GM23338 (cell line): ENCODE measurements around the gene KIAA0232. TPM values are rescaled to one million over a fixed set of nuclear protein-coding genes. Genes with fewer than 3 reads are reported as not detected.
A peak's percentile ranks its signal among the peaks of the same experiment; 100 is the strongest.

Experiments
- ATAC-seq: fragments of 200-7000 bp; cut with Tn5 transposase; 3 replicates; pipeline ENCODE4 v1.9.1; 2020
- DNase-seq: peaks from one replicate; pipeline ENCODE4 v3.0.0-alpha.2; 2015; ENCODE audit warnings: low spot score
- H2AFZ ChIP-seq: fragments of 200-600 bp; sonication (generic); 2 replicates; pipeline ENCODE4 v1.8.0; 2016; ENCODE audit warnings: antibody characterized with exemption, mild to moderate bottlenecking, moderate library complexity
- H3F3A ChIP-seq: fragments of 200-600 bp; sonication (generic); replicated peaks from 2 replicates; pipeline ENCODE4 v1.8.0; 2017; ENCODE audit warnings: antibody characterized with exemption, mixed run types, low read depth
- H3K27ac ChIP-seq: fragments of 200-600 bp; sonication (generic); 2 replicates; pipeline ENCODE4 v1.6.1; 2016; ENCODE audit warnings: low read depth
- H3K27me3 ChIP-seq: fragments of 200-600 bp; sonication (generic); 2 replicates; pipeline ENCODE4 v1.8.0; 2016; ENCODE audit warnings: mild to moderate bottlenecking, mixed run types, moderate library complexity; ENCODE audit not compliant: insufficient read depth
- H3K36me3 ChIP-seq: fragments of 200-600 bp; sonication (generic); 2 replicates; pipeline ENCODE4 v1.8.0; 2016; ENCODE audit warnings: mild to moderate bottlenecking; ENCODE audit not compliant: insufficient read depth
- H3K4me1 ChIP-seq: fragments of 200-600 bp; sonication (generic); 2 replicates; pipeline ENCODE4 v1.8.0; 2016; ENCODE audit warnings: mild to moderate bottlenecking, moderate library complexity; ENCODE audit not compliant: insufficient read depth
- H3K4me2 ChIP-seq: fragments of 200-600 bp; sonication (generic); 2 replicates; pipeline ENCODE4 v1.7.1; 2017; ENCODE audit warnings: mixed run types
- H3K4me3 ChIP-seq: fragments of 200-600 bp; sonication (generic); 2 replicates; pipeline ENCODE4 v1.6.1; 2016; ENCODE audit warnings: mixed run types
- H3K79me2 ChIP-seq: fragments of 200-600 bp; sonication (generic); replicated peaks from 2 replicates; pipeline ENCODE4 v1.8.0; 2017; ENCODE audit warnings: mild to moderate bottlenecking; ENCODE audit not compliant: insufficient read depth
- H3K9me2 ChIP-seq: fragments of 200-600 bp; sonication (generic); 2 replicates; pipeline ENCODE4 v1.8.0; 2017; ENCODE audit not compliant: insufficient read depth
- H4K20me1 ChIP-seq: fragments of 200-600 bp; sonication (generic); replicated peaks from 2 replicates; pipeline ENCODE4 v1.8.0; 2017; ENCODE audit warnings: mild to moderate bottlenecking; ENCODE audit not compliant: insufficient read depth
- H3K27ac Mint-ChIP-seq: 2 replicates; pipeline ENCODE4 v1.8.0; 2020; ENCODE audit warnings: inconsistent platforms, mild to moderate bottlenecking, moderate library complexity, mixed read lengths
- H3K27me3 Mint-ChIP-seq: 3 replicates; pipeline ENCODE4 v1.8.0; 2022; ENCODE audit warnings: low read depth, mild to moderate bottlenecking, moderate library complexity, mixed read lengths, inconsistent platforms; ENCODE audit not compliant: insufficient read depth, poor library complexity
- H3K36me3 Mint-ChIP-seq: 3 replicates; pipeline ENCODE4 v1.8.0; 2021; ENCODE audit warnings: low read depth, mild to moderate bottlenecking, inconsistent platforms, moderate library complexity, mixed read lengths
- H3K4me1 Mint-ChIP-seq: 3 replicates; pipeline ENCODE4 v1.8.0; 2020; ENCODE audit warnings: mild to moderate bottlenecking, inconsistent platforms, mixed read lengths
- H3K4me3 Mint-ChIP-seq: 3 replicates; pipeline ENCODE4 v1.8.0; 2021; ENCODE audit warnings: moderate library complexity, mild to moderate bottlenecking, inconsistent platforms, mixed read lengths
- H3K9me3 Mint-ChIP-seq: 3 replicates; pipeline ENCODE4 v1.8.0; 2020; ENCODE audit warnings: moderate library complexity, mild to moderate bottlenecking, inconsistent platforms, mixed read lengths
- CREB1 ChIP-seq: fragments of 250-450 bp; sonication (Bioruptor Pico); IDR thresholded peaks from 2 replicates; pipeline ENCODE4 v1.5.0; 2020; ENCODE audit warnings: low read depth, mild to moderate bottlenecking, moderate library complexity
- CTCF ChIP-seq, 2 experiments: fragments of 200-600 bp in 1 of 2; sonication (generic) in 1 of 2; conservative IDR thresholded peaks; 2 replicates each; pipeline versions ENCODE4 v1.5.1 to v1.6.1; 2016 to 2017; ENCODE audit warnings: antibody characterized with exemption in 2 of 2, low read depth in 2 of 2, mild to moderate bottlenecking in 2 of 2, moderate library complexity in 1 of 2
- ETS1 ChIP-seq: IDR thresholded peaks from 2 replicates; pipeline ENCODE4 v1.6.1; 2016; ENCODE audit warnings: antibody characterized with exemption
- EZH2 ChIP-seq: fragments of 200-600 bp; sonication (generic); IDR thresholded peaks from one replicate; pipeline ENCODE4 v1.8.0; 2017; ENCODE audit warnings: antibody characterized with exemption, mild to moderate bottlenecking, low read depth; ENCODE audit not compliant: unreplicated experiment
- EZH2phosphoT487 ChIP-seq: fragments of 200-600 bp; sonication (generic); IDR thresholded peaks from one replicate; pipeline ENCODE4 v1.8.1; 2018; ENCODE audit warnings: antibody characterized with exemption; ENCODE audit not compliant: unreplicated experiment
- JUNB ChIP-seq: IDR thresholded peaks from one replicate; pipeline ENCODE4 v1.6.1; 2016; ENCODE audit warnings: antibody characterized with exemption; ENCODE audit not compliant: unreplicated experiment
- NANOG ChIP-seq: IDR thresholded peaks from 2 replicates; pipeline ENCODE4 v1.6.1; 2016; ENCODE audit warnings: antibody characterized with exemption, borderline replicate concordance
- POLR2AphosphoS5 ChIP-seq: IDR thresholded peaks from 2 replicates; pipeline ENCODE4 v1.6.1; 2016; ENCODE audit warnings: antibody characterized with exemption, low read depth
- REST ChIP-seq: IDR thresholded peaks from one replicate; pipeline ENCODE4 v1.6.1; 2018; ENCODE audit warnings: antibody characterized with exemption; ENCODE audit not compliant: unreplicated experiment
- STAT1 ChIP-seq: IDR thresholded peaks from one replicate; pipeline ENCODE4 v1.6.1; 2016; ENCODE audit warnings: antibody characterized with exemption; ENCODE audit not compliant: unreplicated experiment
- ZNF114 ChIP-seq: fragments of 250-450 bp; sonication (Bioruptor Pico); IDR thresholded peaks from 2 replicates; pipeline ENCODE4 v1.5.0; 2020; ENCODE audit warnings: mild to moderate bottlenecking, moderate library complexity
- ZNF462 ChIP-seq: fragments of 250-450 bp; sonication (Bioruptor Pico); IDR thresholded peaks from 2 replicates; pipeline ENCODE4 v1.5.0; 2020; ENCODE audit warnings: mild to moderate bottlenecking, moderate library complexity
- polyA plus RNA-seq: library from polyadenylated mRNA; unstranded; fragments of >200 nt; fragmentation: Nextera tagmentation; extraction: Ambion mirVana; gene quantifications from 2 replicates; pipeline ENCODE4 v1.2.1, GENCODE V29; 2016
- total RNA-seq: library from RNA; depleted of rRNA; stranded (reverse); fragments of >200 nt; shearing (Covaris generic); gene quantifications from 2 replicates; pipeline ENCODE4 v1.2.3, GENCODE V29; 2014

KIAA0232 gene
- total and polyA plus RNA-seq, 2 experiments from 2014 or later: 14.3 to 34.9 TPM

GRCh38 chr4:6855692-6856297 lies 73.3 kb downstream of the KIAA0232 start:
- Mint-ChIP-seq H3K9me3 (peaks cover 12% of the 10 kb centered on the region; the same call in 1 of the 3 replicates), H3K4me1 (peaks cover 14% of the 10 kb centered on the region), H3K4me3 (no peak overlapping the region), H3K36me3 (peaks cover 34% of the 10 kb centered on the region), H3K27ac (peak overlapping the region; percentile 36), H3K27me3 (peaks cover under 1% of the 10 kb centered on the region)
- H3K4me1 ChIP-seq: peaks cover 10% of the 10 kb centered on the region; the same call in 1 of the 2 replicates
- ATAC-seq (no peak), DNase-seq (no peak)
- H3K4me3 ChIP-seq: no peak overlapping the region
- H3K36me3 ChIP-seq: 0 out of 2 replicates have a peak, but pooled peaks cover under 1% of the 10 kb centered on the region
- TF ChIP-seq CTCF (conservative IDR thresholded peaks at IDR 0.05; ENCODE audit: low read depth in 2 of 2) (no peak), EZH2 (no peak), EZH2phosphoT487 (no peak), STAT1 (no peak), CREB1 (no peak), JUNB (no peak), POLR2AphosphoS5 (no peak), ETS1 (no peak), REST (no peak), ZNF462 (no peak), NANOG (no peak), ZNF114 (CRISPR knock-in tag) (no peak)
- no peak overlapping the region for H3K27ac ChIP-seq
- H3K4me2 ChIP-seq: no peak overlapping the region
- H4K20me1 ChIP-seq: no peaks in the 10 kb centered on the region; the same call in 1 of the 2 replicates
- H3K79me2 ChIP-seq: peaks cover 13% of the 10 kb centered on the region; the same call in 1 of the 2 replicates
- H2AFZ ChIP-seq: no peak overlapping the region
- H3K27me3 ChIP-seq: no peaks in the 10 kb centered on the region
- H3K9me2 ChIP-seq: no peaks in the 10 kb centered on the region
- no peaks in the 10 kb centered on the region for H3F3A ChIP-seq
